Effector memory CD4-positive, alpha-beta T cell (primary cell): ENCODE results near the gene REXO4.
A peak's percentile ranks its signal among the peaks of the same experiment; 100 is the strongest.

Experiments
- DNase-seq, 3 donors: peaks; one replicate each; pipeline ENCODE4 v3.0.0-alpha.2; 2020
- H3K27ac ChIP-seq: 2 replicates; pipeline ENCODE4 v1.7.0; 2013; ENCODE audit warnings: mild to moderate bottlenecking, low read length, moderate library complexity; ENCODE audit not compliant: insufficient read depth, poor library complexity, severe bottlenecking
- H3K27me3 ChIP-seq: replicated peaks from 2 replicates; pipeline ENCODE4 v1.7.0; 2013; ENCODE audit warnings: mild to moderate bottlenecking, low read length; ENCODE audit not compliant: insufficient read depth, control insufficient read depth, poor library complexity, severe bottlenecking
- H3K36me3 ChIP-seq: 2 replicates; pipeline ENCODE4 v1.7.0; 2013; ENCODE audit warnings: mild to moderate bottlenecking, low read length, moderate library complexity; ENCODE audit not compliant: control insufficient read depth, insufficient read depth
- H3K4me1 ChIP-seq: 2 replicates; pipeline ENCODE4 v1.7.0; 2013; ENCODE audit warnings: low read length, mild to moderate bottlenecking; ENCODE audit not compliant: control insufficient read depth, insufficient read depth, poor library complexity, severe bottlenecking
- H3K4me3 ChIP-seq: 2 replicates; pipeline ENCODE4 v1.7.0; 2013; ENCODE audit warnings: low read length, low read depth, mild to moderate bottlenecking; ENCODE audit not compliant: insufficient read depth, poor library complexity, severe bottlenecking
- H3K9me3 ChIP-seq: 2 replicates; pipeline ENCODE4 v1.7.0; 2013; ENCODE audit warnings: mild to moderate bottlenecking, low read length, moderate library complexity; ENCODE audit not compliant: control insufficient read depth

REXO4 gene

GRCh38 chr9:133459476-133460404 is 41.9 kb upstream of the REXO4 start, which contains the start of gene CACFD1:
Gene CACFD1, plus strand, starts transcription at chr9:133459978. Its CDS starts 89 bp downstream, at chr9:133460067.
- no peaks in the 10 kb centered on the region for H3K27me3 ChIP-seq
- H3K27ac ChIP-seq, result peak within 1 kb of the TSS; percentile 80
- H3K4me3 ChIP-seq, result peak within 1 kb of the TSS; percentile 56
- H3K36me3 ChIP-seq, result no peaks in the 10 kb centered on the region
- peaks cover 9% of the 10 kb centered on the region for H3K4me1 ChIP-seq
- H3K9me3 ChIP-seq, result no peaks in the 10 kb centered on the region
- DNase-seq, result peak; percentile 85 to 91 (median 87)

- Histone ChIP-seq H3K27me3 (no peaks in the 10 kb centered on the region), H3K36me3 (no peaks in the 10 kb centered on the region), H3K4me3 (peak overlapping the region; percentile 56), H3K4me1 (peaks cover 9% of the 10 kb centered on the region), H3K27ac (peak overlapping the region; percentile 80), H3K9me3 (no peaks in the 10 kb centered on the region)
- DNase-seq, result no peak
Measured at GRCh38 chr9:133458643-133459312, 41.0 kb upstream of the REXO4 start.

- H3K4me1 ChIP-seq, result peaks cover 9% of the 10 kb centered on the region
- no peak overlapping the region for H3K27ac ChIP-seq
- H3K4me3 ChIP-seq, result no peak overlapping the region
- no peak for DNase-seq
- no peaks in the 10 kb centered on the region for H3K27me3 ChIP-seq
- no peaks in the 10 kb centered on the region for H3K36me3 ChIP-seq
- H3K9me3 ChIP-seq, result no peaks in the 10 kb centered on the region
Measured at GRCh38 chr9:133457748-133458147, 39.9 kb upstream of the REXO4 start.

GRCh38 chr9:133457233-133457632 is 39.4 kb upstream of the REXO4 start:
- Histone ChIP-seq H3K27me3 (no peaks in the 10 kb centered on the region), H3K36me3 (no peaks in the 10 kb centered on the region), H3K4me3 (no peak overlapping the region), H3K9me3 (no peaks in the 10 kb centered on the region), H3K4me1 (peaks cover 9% of the 10 kb centered on the region), H3K27ac (no peak overlapping the region)
- DNase-seq, result no peak

- H3K4me1 ChIP-seq, result peaks cover 9% of the 10 kb centered on the region
- no peaks in the 10 kb centered on the region for H3K27me3 ChIP-seq
- H3K36me3 ChIP-seq, result no peaks in the 10 kb centered on the region
- no peaks in the 10 kb centered on the region for H3K9me3 ChIP-seq
- DNase-seq, result no peak
- H3K27ac ChIP-seq, result no peak overlapping the region
- H3K4me3 ChIP-seq, result no peak overlapping the region
Measured at GRCh38 chr9:133456409-133456808, 38.6 kb upstream of the REXO4 start.

GRCh38 chr9:133455936-133456335 is 38.1 kb upstream of the REXO4 start:
- Histone ChIP-seq H3K27ac (no peak overlapping the region), H3K9me3 (no peaks in the 10 kb centered on the region), H3K27me3 (no peaks in the 10 kb centered on the region), H3K36me3 (no peaks in the 10 kb centered on the region), H3K4me1 (peaks cover 9% of the 10 kb centered on the region), H3K4me3 (no peak overlapping the region)
- no peak for DNase-seq

GRCh38 chr9:133454943-133455673 is 37.3 kb upstream of the REXO4 start:
- Histone ChIP-seq H3K27ac (no peak overlapping the region), H3K27me3 (no peaks in the 10 kb centered on the region), H3K9me3 (no peaks in the 10 kb centered on the region), H3K36me3 (no peaks in the 10 kb centered on the region), H3K4me1 (peaks cover 7% of the 10 kb centered on the region), H3K4me3 (no peak overlapping the region)
- no peak for DNase-seq

GRCh38 chr9:133454325-133454724 is 36.5 kb upstream of the REXO4 start:
- Histone ChIP-seq H3K9me3 (no peaks in the 10 kb centered on the region), H3K4me3 (no peak overlapping the region), H3K4me1 (peaks cover 6% of the 10 kb centered on the region), H3K36me3 (no peaks in the 10 kb centered on the region), H3K27ac (no peak overlapping the region), H3K27me3 (no peaks in the 10 kb centered on the region)
- DNase-seq, result no peak

GRCh38 chr9:133453651-133454050 is 35.8 kb upstream of the REXO4 start:
- DNase-seq, result no peak
- H3K4me3 ChIP-seq, result no peak overlapping the region
- no peaks in the 10 kb centered on the region for H3K36me3 ChIP-seq
- no peaks in the 10 kb centered on the region for H3K27me3 ChIP-seq
- no peak overlapping the region for H3K27ac ChIP-seq
- H3K4me1 ChIP-seq, result no peaks in the 10 kb centered on the region
- no peaks in the 10 kb centered on the region for H3K9me3 ChIP-seq
